ENCODE results near the gene SOX12.
"Not testable (repeated sequence)": the region's sequence is repeated elsewhere in the genome, so short reads cannot be mapped to it uniquely, and the experiment has no call there.

SOX12 gene

DNA sequence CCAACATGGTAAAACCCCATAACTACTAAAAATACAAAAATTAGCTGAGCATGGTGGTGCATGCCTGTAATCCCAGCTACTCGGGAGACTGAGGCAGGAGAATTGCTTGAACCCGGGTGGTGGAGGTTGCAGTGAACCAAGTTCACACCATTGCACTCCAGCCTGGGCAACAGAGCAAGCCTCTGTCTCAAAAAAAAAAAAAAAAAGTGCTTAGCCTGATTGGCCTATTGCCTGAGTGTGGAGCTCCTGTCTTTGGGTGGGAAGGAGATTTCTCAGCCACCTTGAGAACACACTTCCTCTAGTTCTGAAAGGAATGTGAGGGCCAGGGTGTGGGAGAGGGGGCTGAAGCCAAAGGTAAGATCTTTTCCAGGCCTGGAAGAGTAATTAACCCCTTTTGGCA, 30.8 kb downstream of the SOX12 start:
- H3K4ac ChIP-seq (ENCODE audit: low read depth, low read length); DNase-seq; H2BK12ac ChIP-seq (ENCODE audit: low read length); H2AFZ ChIP-seq (ENCODE audit: insufficient read depth, low read length, poor library complexity); H2AK5ac ChIP-seq (ENCODE audit: low read length); H3K18ac ChIP-seq (ENCODE audit: low read length); H3K14ac ChIP-seq (ENCODE audit: low read length); H2BK120ac ChIP-seq (ENCODE audit: insufficient read depth, low read length, poor library complexity); H3K27me3 ChIP-seq (ENCODE audit: insufficient read depth, low read length); H3K36me3 ChIP-seq (ENCODE audit: control insufficient read depth in 1 of 2, insufficient read depth in 2 of 2, low read length in 2 of 2); H3K79me1 ChIP-seq (ENCODE audit: low read length); H4K8ac ChIP-seq (ENCODE audit: low read depth, low read length); H3K9ac ChIP-seq (ENCODE audit: low read length); H4K91ac ChIP-seq (ENCODE audit: low read depth, low read length); H2BK5ac ChIP-seq (ENCODE audit: low read depth, low read length, poor library complexity); H3K4me2 ChIP-seq (ENCODE audit: low read length); H3K4me3 ChIP-seq (ENCODE audit: low read depth, low read length); H3K9me3 ChIP-seq (ENCODE audit: insufficient read depth, low read depth, low read length); H3K79me2 ChIP-seq (ENCODE audit: control insufficient read depth, insufficient read depth, low read length, poor library complexity); H3K27ac ChIP-seq (ENCODE audit: low read depth, low read length); H4K12ac ChIP-seq (ENCODE audit: low read depth, low read length); H3K23ac ChIP-seq (ENCODE audit: low read length): not testable (repeated sequence)
- WGBS (ENCODE audit: extremely low coverage, insufficient coverage, insufficient read length) = no CpG with 5 or more reads among the region's 2 CpGs
- H3K4me1 ChIP-seq (ENCODE audit: control insufficient read depth in 1 of 2, insufficient read depth in 2 of 2, low read length in 2 of 2) = peaks cover 13 to 14% of the 10 kb centered on the region in 2 experiments

DNA sequence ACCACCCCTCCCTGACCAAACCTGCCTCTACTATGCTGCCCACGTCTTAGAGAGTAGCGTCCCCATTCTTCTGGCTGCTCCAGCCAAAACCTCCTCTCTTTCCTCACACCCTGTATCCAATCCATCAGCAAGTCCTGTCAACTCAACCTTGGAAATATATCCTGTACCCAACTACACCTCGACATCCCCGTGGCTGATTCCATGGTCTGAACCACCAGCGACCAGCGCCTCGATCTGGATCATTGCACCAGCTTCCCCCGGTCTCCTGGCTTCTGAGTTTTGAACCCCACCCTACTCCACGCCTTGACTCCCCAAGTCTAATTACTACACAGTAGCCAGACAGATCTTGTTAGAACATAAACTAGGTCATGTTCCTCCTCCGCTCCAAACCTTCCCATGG, 31.4 kb downstream of the SOX12 start:
- H3K23ac ChIP-seq (ENCODE audit: low read length) = no peak overlapping the region
- no peak overlapping the region for H3K14ac ChIP-seq (ENCODE audit: low read length)
- H2AK5ac ChIP-seq (ENCODE audit: low read length) = no peak overlapping the region
- no peak overlapping the region for H2BK5ac ChIP-seq (ENCODE audit: low read depth, low read length, poor library complexity)
- no peaks in the 10 kb centered on the region for H3K79me2 ChIP-seq (ENCODE audit: control insufficient read depth, insufficient read depth, low read length, poor library complexity)
- H3K79me1 ChIP-seq (ENCODE audit: low read length) = peaks cover 4% of the 10 kb centered on the region
- WGBS (ENCODE audit: extremely low coverage, insufficient coverage, insufficient read length) = no CpG with 5 or more reads among the region's 10 CpGs
- H3K36me3 ChIP-seq (ENCODE audit: control insufficient read depth in 1 of 2, insufficient read depth in 2 of 2, low read length in 2 of 2) = peaks cover 3 to 5% of the 10 kb centered on the region in 2 experiments
- no peak overlapping the region for H4K91ac ChIP-seq (ENCODE audit: low read depth, low read length)
- no peak overlapping the region for H3K27ac ChIP-seq (ENCODE audit: low read depth, low read length)
- no peak overlapping the region for H3K4ac ChIP-seq (ENCODE audit: low read depth, low read length)
- no peak overlapping the region for H2AFZ ChIP-seq (ENCODE audit: insufficient read depth, low read length, poor library complexity)
- DNase-seq = no peak
- H3K4me1 ChIP-seq (ENCODE audit: control insufficient read depth in 1 of 2, insufficient read depth in 2 of 2, low read length in 2 of 2) = peaks cover 13 to 14% of the 10 kb centered on the region in 2 experiments
- no peaks in the 10 kb centered on the region for H3K9me3 ChIP-seq (ENCODE audit: insufficient read depth, low read depth, low read length)
- no peak overlapping the region for H3K18ac ChIP-seq (ENCODE audit: low read length)
- no peak overlapping the region for H4K8ac ChIP-seq (ENCODE audit: low read depth, low read length)
- no peak overlapping the region for H4K12ac ChIP-seq (ENCODE audit: low read depth, low read length)
- no peak overlapping the region for H3K4me2 ChIP-seq (ENCODE audit: low read length)
- no peaks in the 10 kb centered on the region for H3K27me3 ChIP-seq (ENCODE audit: insufficient read depth, low read length)
- H2BK12ac ChIP-seq (ENCODE audit: low read length) = no peak overlapping the region
- no peak overlapping the region for H3K9ac ChIP-seq (ENCODE audit: low read length)
- no peak overlapping the region for H3K4me3 ChIP-seq (ENCODE audit: low read depth, low read length)
- no peak overlapping the region for H2BK120ac ChIP-seq (ENCODE audit: insufficient read depth, low read length, poor library complexity)

DNA sequence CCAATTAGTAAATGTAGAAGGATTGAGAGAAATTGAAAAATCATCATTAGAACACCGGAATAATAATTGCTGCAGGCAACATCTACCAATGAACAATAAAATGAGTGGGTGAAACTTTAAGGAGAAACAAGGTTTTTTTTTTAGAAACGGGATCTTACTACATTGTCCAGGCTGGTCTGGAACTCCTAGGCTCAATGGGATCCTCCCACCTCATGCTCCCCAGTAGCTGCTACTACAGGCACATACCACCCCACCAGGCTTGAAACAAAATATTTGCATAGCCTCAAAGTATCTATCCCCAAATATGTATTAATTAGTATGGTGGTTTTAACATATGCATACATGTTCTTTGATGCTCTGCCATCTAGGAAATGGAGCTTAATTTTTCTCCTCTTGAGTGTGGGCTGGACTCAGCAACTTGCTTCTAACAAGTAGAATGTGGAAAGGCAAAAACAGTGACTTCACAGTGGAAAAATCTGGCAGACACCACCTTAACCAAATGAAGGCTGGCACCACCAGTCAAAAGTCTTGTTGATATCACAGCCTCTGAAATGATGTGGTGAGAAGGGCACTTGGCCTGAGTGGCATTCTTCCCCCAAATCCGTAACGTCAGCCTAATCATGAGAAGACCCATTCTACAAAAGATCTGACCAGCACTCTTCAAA, 33.7 kb downstream of the SOX12 start:
- H3K4me2 ChIP-seq (ENCODE audit: low read length) = no peak overlapping the region
- H3K79me1 ChIP-seq (ENCODE audit: low read length) = peaks cover 9% of the 10 kb centered on the region
- no peak overlapping the region for H2AK5ac ChIP-seq (ENCODE audit: low read length)
- H4K8ac ChIP-seq (ENCODE audit: low read depth, low read length) = no peak overlapping the region
- no peak overlapping the region for H2BK120ac ChIP-seq (ENCODE audit: insufficient read depth, low read length, poor library complexity)
- H3K23ac ChIP-seq (ENCODE audit: low read length) = no peak overlapping the region
- H3K9me3 ChIP-seq (ENCODE audit: insufficient read depth, low read depth, low read length) = peaks cover 2% of the 10 kb centered on the region
- no peak overlapping the region for H2AFZ ChIP-seq (ENCODE audit: insufficient read depth, low read length, poor library complexity)
- no peaks in the 10 kb centered on the region for H3K27me3 ChIP-seq (ENCODE audit: insufficient read depth, low read length)
- peak in 1 of 2 donors; percentile 23 for DNase-seq
- no peak overlapping the region for H2BK5ac ChIP-seq (ENCODE audit: low read depth, low read length, poor library complexity)
- no peak overlapping the region for H3K14ac ChIP-seq (ENCODE audit: low read length)
- no peak overlapping the region for H3K4ac ChIP-seq (ENCODE audit: low read depth, low read length)
- H3K4me1 ChIP-seq (ENCODE audit: control insufficient read depth in 1 of 2, insufficient read depth in 2 of 2, low read length in 2 of 2) = peaks cover 19 to 20% of the 10 kb centered on the region in 2 experiments
- H3K4me3 ChIP-seq (ENCODE audit: low read depth, low read length) = no peak overlapping the region
- H3K36me3 ChIP-seq (ENCODE audit: control insufficient read depth in 1 of 2, insufficient read depth in 2 of 2, low read length in 2 of 2) = no peaks in the 10 kb centered on the region
- no peak overlapping the region for H2BK12ac ChIP-seq (ENCODE audit: low read length)
- H3K9ac ChIP-seq (ENCODE audit: low read length) = no peak overlapping the region
- H3K18ac ChIP-seq (ENCODE audit: low read length) = no peak overlapping the region
- no peaks in the 10 kb centered on the region for H3K79me2 ChIP-seq (ENCODE audit: control insufficient read depth, insufficient read depth, low read length, poor library complexity)
- H4K91ac ChIP-seq (ENCODE audit: low read depth, low read length) = no peak overlapping the region
- no peak overlapping the region for H4K12ac ChIP-seq (ENCODE audit: low read depth, low read length)
- WGBS (ENCODE audit: extremely low coverage, insufficient coverage, insufficient read length) = no CpG with 5 or more reads among the region's 4 CpGs
- H3K27ac ChIP-seq (ENCODE audit: low read depth, low read length) = no peak overlapping the region

DNA sequence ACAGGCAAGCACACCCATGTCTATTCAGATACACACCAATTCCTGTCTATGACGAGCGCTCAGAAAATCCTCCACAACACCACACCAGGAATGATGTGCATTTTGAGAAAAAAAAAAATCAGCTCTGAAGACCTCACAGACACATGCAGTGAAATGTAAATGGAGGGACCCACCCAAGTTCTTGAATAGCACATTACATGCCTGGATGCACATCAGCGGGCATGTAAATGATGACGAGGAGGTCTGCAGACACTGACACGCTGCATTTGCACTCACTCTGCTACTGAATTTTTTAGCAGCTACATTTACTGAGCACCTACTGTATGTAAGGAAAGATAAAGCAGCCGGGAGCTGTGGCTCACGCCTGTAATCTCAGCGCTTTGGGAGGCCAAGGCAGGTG, 36.2 kb downstream of the SOX12 start:
- H4K91ac ChIP-seq (ENCODE audit: low read depth, low read length) = no peak overlapping the region
- WGBS (ENCODE audit: extremely low coverage, insufficient coverage, insufficient read length) = no CpG with 5 or more reads among the region's 8 CpGs
- H2BK5ac ChIP-seq (ENCODE audit: low read depth, low read length, poor library complexity) = no peak overlapping the region
- H2AK5ac ChIP-seq (ENCODE audit: low read length) = no peak overlapping the region
- H4K8ac ChIP-seq (ENCODE audit: low read depth, low read length) = no peak overlapping the region
- no peak overlapping the region for H3K18ac ChIP-seq (ENCODE audit: low read length)
- no peaks in the 10 kb centered on the region for H3K27me3 ChIP-seq (ENCODE audit: insufficient read depth, low read length)
- peaks cover 15% of the 10 kb centered on the region for H3K79me1 ChIP-seq (ENCODE audit: low read length)
- no peak overlapping the region for H2BK12ac ChIP-seq (ENCODE audit: low read length)
- no peak overlapping the region for H4K12ac ChIP-seq (ENCODE audit: low read depth, low read length)
- no peak overlapping the region for H3K14ac ChIP-seq (ENCODE audit: low read length)
- peaks cover 2% of the 10 kb centered on the region for H3K9me3 ChIP-seq (ENCODE audit: insufficient read depth, low read depth, low read length)
- no peaks in the 10 kb centered on the region for H3K36me3 ChIP-seq (ENCODE audit: control insufficient read depth in 1 of 2, insufficient read depth in 2 of 2, low read length in 2 of 2)
- H3K23ac ChIP-seq (ENCODE audit: low read length) = no peak overlapping the region
- H3K4ac ChIP-seq (ENCODE audit: low read depth, low read length) = no peak overlapping the region
- H3K79me2 ChIP-seq (ENCODE audit: control insufficient read depth, insufficient read depth, low read length, poor library complexity) = no peaks in the 10 kb centered on the region
- no peak overlapping the region for H3K4me3 ChIP-seq (ENCODE audit: low read depth, low read length)
- no peak overlapping the region for H3K9ac ChIP-seq (ENCODE audit: low read length)
- no peak overlapping the region for H3K4me2 ChIP-seq (ENCODE audit: low read length)
- peak in 1 of 2 donors; percentile 9 for DNase-seq
- H2AFZ ChIP-seq (ENCODE audit: insufficient read depth, low read length, poor library complexity) = no peak overlapping the region
- no peak overlapping the region for H2BK120ac ChIP-seq (ENCODE audit: insufficient read depth, low read length, poor library complexity)
- peaks cover 23 to 25% of the 10 kb centered on the region in 2 experiments for H3K4me1 ChIP-seq (ENCODE audit: control insufficient read depth in 1 of 2, insufficient read depth in 2 of 2, low read length in 2 of 2)
- no peak overlapping the region for H3K27ac ChIP-seq (ENCODE audit: low read depth, low read length)
